HepG2 (cell line): Measurements from ENCODE around the gene PHACTR1. TPM values are rescaled to one million over a fixed set of nuclear protein-coding genes. Genes with fewer than 3 reads are reported as not detected.

Source experiments
- ATAC-seq: fragments of 200-7000 bp; cut with Tn5 transposase; 3 replicates; pipeline ENCODE4 v1.9.1; 2020; ENCODE audit warnings: mild to moderate bottlenecking, moderate library complexity
- BruUV-seq: library from RNA; stranded (reverse); fragments of 400-500 nt; replicated peaks from 2 replicates; lab custom pipeline; 2021; lab: Mats Ljungman, UMichigan
- CTCF ChIA-PET: fragments of 300-600 bp; formaldehyde crosslinking; extraction: SDS; loops from one replicate; lab custom pipeline; 2021; ENCODE audit warnings: low total read pairs, inconsistent platforms, low intra/inter-chr PET ratio; lab: Yijun Ruan, JAX
- POLR2A ChIA-PET: fragments of 350-600 bp; sonication (Branson Sonifier 250); formaldehyde crosslinking; loops from one replicate; lab custom pipeline; 2020; ENCODE audit warnings: antibody characterized with exemption, inconsistent platforms; lab: Yijun Ruan, JAX
- DNase-seq: peaks from one replicate; pipeline ENCODE4 v3.0.0-alpha.2; 2015; ENCODE audit warnings: low spot score
- FAIRE-seq: peaks from 3 replicates; lab custom pipeline; 2011; peaks lifted over from hg19 to GRCh38; lab: Jason Lieb, UNC
- H2AFZ ChIP-seq: one replicate; pipeline ENCODE4 v1.6.1; 2011; ENCODE audit warnings: low read length, inconsistent platforms
- H3K27ac ChIP-seq: fragments of 300-600 bp; 3 replicates; pipeline ENCODE4 v1.8.0; 2011; ENCODE audit warnings: mixed run types, mild to moderate bottlenecking, mixed read lengths, low read length, inconsistent platforms; ENCODE audit not compliant: insufficient read depth; ENCODE audit errors: extremely low read length
- H3K27me3 ChIP-seq, 2 experiments: fragments of 200-600 bp in 1 of 2; 2 replicates in 1 of 2; 3 replicates in 1 of 2; pipeline versions ENCODE4 v1.6.0 to v1.8.0; 2011; ENCODE audit warnings: low read length in 2 of 2, mild to moderate bottlenecking in 2 of 2, moderate library complexity in 2 of 2, inconsistent platforms in 1 of 2; ENCODE audit not compliant: insufficient read depth in 2 of 2, control insufficient read depth in 1 of 2
- H3K36me3 ChIP-seq, 2 experiments: fragments of 200-600 bp in 1 of 2; replicated peaks in 1 of 2; 2 replicates in 1 of 2; 3 replicates in 1 of 2; pipeline versions ENCODE4 v1.5.1 to v1.8.0; 2011; ENCODE audit warnings: low read length in 2 of 2, inconsistent platforms in 1 of 2; ENCODE audit not compliant: insufficient read depth in 2 of 2, control insufficient read depth in 1 of 2
- H3K4me1 ChIP-seq: 2 replicates; pipeline ENCODE4 v1.5.1; 2012; ENCODE audit warnings: low read length, inconsistent platforms; ENCODE audit not compliant: insufficient read depth
- H3K4me2 ChIP-seq: 2 replicates; pipeline ENCODE4 v1.6.0; 2011; ENCODE audit warnings: low read depth, low read length, inconsistent platforms
- H3K4me3 ChIP-seq, 3 experiments: fragments of 200-600 bp in 1 of 3; sonication (generic), shearing (Covaris generic) in 1 of 3; replicated peaks in 1 of 3; 2 replicates each; pipeline ENCODE4 v1.5.1; 2011 to 2016; ENCODE audit warnings: low read length in 3 of 3, inconsistent platforms in 2 of 3, low read depth in 2 of 3, mild to moderate bottlenecking in 2 of 3, control low read depth in 1 of 3, mixed read lengths in 1 of 3; ENCODE audit not compliant: insufficient read depth in 1 of 3
- H3K79me2 ChIP-seq: one replicate; pipeline ENCODE4 v1.6.1; 2011; ENCODE audit warnings: low read length, inconsistent platforms; ENCODE audit not compliant: insufficient read depth
- H3K9ac ChIP-seq: 2 replicates; pipeline ENCODE4 v1.6.0; 2011; ENCODE audit warnings: mild to moderate bottlenecking, low read depth, low read length, inconsistent platforms; ENCODE audit not compliant: insufficient read depth
- H3K9me3 ChIP-seq: 2 replicates; pipeline ENCODE4 v1.5.1; 2012; ENCODE audit warnings: mild to moderate bottlenecking, low read length
- H4K20me1 ChIP-seq: 2 replicates; pipeline ENCODE4 v1.6.0; 2011; ENCODE audit warnings: inconsistent platforms, mild to moderate bottlenecking, low read length, moderate library complexity; ENCODE audit not compliant: insufficient read depth
- ATF7-NPFF ChIP-seq: sonication (generic); formaldehyde crosslinking; IDR thresholded peaks from 2 replicates; pipeline ENCODE4 v1.8.1; 2023; ENCODE audit warnings: mild to moderate bottlenecking, low read depth, missing genetic modification reagents, moderate library complexity
- FOXO4 ChIP-seq: sonication (generic); formaldehyde crosslinking; conservative IDR thresholded peaks from 2 replicates; pipeline ENCODE4 v1.8.1; 2023; ENCODE audit warnings: missing genetic modification reagents
- FOXP1 ChIP-seq, 2 experiments: fragments of 450-650 bp in 1 of 2; IDR thresholded peaks; 2 replicates each; pipeline ENCODE4 v1.6.1; 2017 to 2018; ENCODE audit warnings: antibody characterized with exemption in 1 of 2
- GPN1 ChIP-seq: sonication (generic); formaldehyde crosslinking; IDR thresholded peaks from 2 replicates; pipeline ENCODE4 v1.5.1; 2020; ENCODE audit warnings: missing genetic modification reagents, borderline replicate concordance
- HNF4A ChIP-seq: sonication (generic); formaldehyde crosslinking; IDR thresholded peaks from 2 replicates; pipeline ENCODE4 v1.4.0; 2020; ENCODE audit warnings: missing genetic modification reagents
- NFAT5 ChIP-seq: sonication (generic); formaldehyde crosslinking; IDR thresholded peaks from 2 replicates; pipeline ENCODE4 v1.4.0; 2020; ENCODE audit warnings: missing genetic modification reagents
- SRF ChIP-seq: IDR thresholded peaks from 2 replicates; pipeline ENCODE4 v1.6.1; 2011; ENCODE audit warnings: mild to moderate bottlenecking, low read depth, low read length, moderate library complexity
- ZFP36L1 ChIP-seq: sonication (generic); formaldehyde crosslinking; IDR thresholded peaks from 2 replicates; pipeline ENCODE4 v1.8.0; 2022; ENCODE audit warnings: mild to moderate bottlenecking, missing genetic modification reagents, moderate library complexity
- ZNF234 ChIP-seq: sonication (generic); formaldehyde crosslinking; conservative IDR thresholded peaks from 2 replicates; pipeline ENCODE4 v1.5.1; 2020; ENCODE audit warnings: mild to moderate bottlenecking, missing genetic modification reagents
- ZNF567 ChIP-seq: sonication (generic); formaldehyde crosslinking; IDR thresholded peaks from 2 replicates; pipeline ENCODE4 v1.8.1; 2023; ENCODE audit warnings: mild to moderate bottlenecking, missing genetic modification reagents, borderline replicate concordance
- ZNF619 ChIP-seq: sonication (generic); formaldehyde crosslinking; IDR thresholded peaks from 2 replicates; pipeline ENCODE4 v1.4.0; 2020; ENCODE audit warnings: mild to moderate bottlenecking, missing genetic modification reagents
- WGBS: methylation state at CpG from one replicate; pipeline ENCODE4 v1.1.6; 2017; ENCODE audit warnings: low lambda C conversion rate; 5-methylcytosine and 5-hydroxymethylcytosine counted together
- in situ Hi-C: cut with HindIII; loops from 2 replicates; pipeline ENCODE4 v1.10.0; 2017; ENCODE audit warnings: low pct_unique_long_range_greater_than_20kb; ENCODE audit not compliant: extremely low pct_ligation_motif_present
- intact Hi-C: fragments of 100-400 bp; cut with micrococcal nuclease; formaldehyde crosslinking; loops from one replicate; pipeline ENCODE4 v1.10.0; 2022; ENCODE audit not compliant: unreplicated experiment
- polyA plus RNA-seq, 8 experiments: library from polyadenylated mRNA; depleted of rRNA in 3 of 8; stranded (reverse) in 7 of 8; unstranded in 1 of 8; fragments of >200 nt; fragmentation: Illumina TruSeq in 4 of 8; extraction: Trizol in 4 of 8; gene quantifications; 2 replicates each; pipeline versions ENCODE4 v1.2.1 to v1.2.3, GENCODE V29; 2011 to 2016; ENCODE audit warnings: low read depth in 4 of 8, missing spikeins in 1 of 8, mixed read lengths in 1 of 8; ENCODE audit not compliant: insufficient read depth in 1 of 8
- total RNA-seq, 5 experiments: library from RNA; depleted of rRNA; stranded (reverse); fragments of >200 nt; fragmentation: Illumina TruSeq; extraction: Trizol; gene quantifications; 2 replicates each; pipeline ENCODE4 v1.2.3, GENCODE V29; 2016; ENCODE audit warnings: low read depth in 1 of 5
- TF ChIP-seq, protein P1 (sequence below): sonication (generic); formaldehyde crosslinking; IDR thresholded peaks from 2 replicates; pipeline ENCODE4 v1.9.0; 2021; ENCODE audit warnings: missing genetic modification reagents, mild to moderate bottlenecking, borderline replicate concordance
- TF ChIP-seq, protein P2 (sequence below): IDR thresholded peaks from 2 replicates; pipeline ENCODE4 v1.6.1; 2016; ENCODE audit warnings: missing compliant biosample characterization, missing genetic modification reagents, borderline replicate concordance

Gene PHACTR1
- total and polyA plus RNA-seq, 2 of the 13 experiments (the other 11 are each of a cell fraction or from before 2014, with no cell fraction given), result 0.09 TPM; not detected in 1

DNA sequence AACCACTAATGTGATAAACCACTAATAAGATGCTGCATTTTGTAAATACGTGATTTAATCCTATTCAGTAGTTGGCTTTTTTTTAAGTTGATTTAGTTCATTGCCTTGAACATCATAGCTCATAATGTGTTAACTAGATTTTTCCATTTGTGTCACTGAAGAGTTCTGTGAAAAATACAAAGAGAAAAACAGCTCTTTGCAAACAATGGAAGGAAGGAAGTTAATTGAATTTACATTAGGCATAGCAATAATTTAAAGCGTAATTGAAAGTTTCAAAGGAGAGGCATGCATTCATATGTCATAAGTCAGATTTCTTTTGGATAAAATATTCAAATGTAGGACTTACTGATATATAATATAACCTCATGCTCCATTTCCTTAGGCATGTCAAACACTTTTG lies 509.5 kb downstream of the PHACTR1 start:
- ChIA-PET POLR2A (no interaction called here), CTCF (no interaction called here)
- H2AFZ ChIP-seq, result no peak overlapping the region

More for the DNA sequence above, 509.5 kb downstream of the PHACTR1 start:
- no peaks in the 10 kb centered on the region for H3K9me3 ChIP-seq
- no peak for ATAC-seq
- peaks cover 13% of the 10 kb centered on the region for H3K4me1 ChIP-seq
- H3K9ac ChIP-seq, result no peak overlapping the region
- no peak overlapping the region for H3K27ac ChIP-seq
- intact Hi-C loops (loop anchor here (5.0 kb wide), 1 partner anchor 46 kb away; no protein-coding TSS in a partner anchor), in situ Hi-C loops (no loop called here)
- FAIRE-seq, result no peak
- 43% methylated on average over 2 of the region's 2 CpGs for WGBS
- peaks cover 0 to 24% of the 10 kb centered on the region in 2 experiments; a peak in 2 of 5 replicates for H3K27me3 ChIP-seq
- no peaks in the 10 kb centered on the region for H3K79me2 ChIP-seq
- no peak for DNase-seq
- BruUV-seq, result no TSS peak
- no peak overlapping the region for H3K4me2 ChIP-seq
- no peaks in the 10 kb centered on the region for H4K20me1 ChIP-seq
- no peak for TF ChIP-seq ZFP36L1 (CRISPR knock-in tag)
- TF ChIP-seq SRF, result no peak
- no peak for TF ChIP-seq GPN1 (CRISPR knock-in tag)
- TF ChIP-seq, protein P1, sequence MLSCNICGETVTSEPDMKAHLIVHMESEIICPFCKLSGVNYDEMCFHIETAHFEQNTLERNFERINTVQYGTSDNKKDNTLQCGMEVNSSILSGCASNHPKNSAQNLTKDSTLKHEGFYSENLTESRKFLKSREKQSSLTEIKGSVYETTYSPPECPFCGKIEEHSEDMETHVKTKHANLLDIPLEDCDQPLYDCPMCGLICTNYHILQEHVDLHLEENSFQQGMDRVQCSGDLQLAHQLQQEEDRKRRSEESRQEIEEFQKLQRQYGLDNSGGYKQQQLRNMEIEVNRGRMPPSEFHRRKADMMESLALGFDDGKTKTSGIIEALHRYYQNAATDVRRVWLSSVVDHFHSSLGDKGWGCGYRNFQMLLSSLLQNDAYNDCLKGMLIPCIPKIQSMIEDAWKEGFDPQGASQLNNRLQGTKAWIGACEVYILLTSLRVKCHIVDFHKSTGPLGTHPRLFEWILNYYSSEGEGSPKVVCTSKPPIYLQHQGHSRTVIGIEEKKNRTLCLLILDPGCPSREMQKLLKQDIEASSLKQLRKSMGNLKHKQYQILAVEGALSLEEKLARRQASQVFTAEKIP, result no peak
- TF ChIP-seq FOXP1 (IDR thresholded peaks at IDR 0.05), result no peak
- no peak for TF ChIP-seq FOXP1 (CRISPR knock-in tag; IDR thresholded peaks at IDR 0.05)
- TF ChIP-seq ZNF567 (CRISPR knock-in tag), result no peak
- no peak for TF ChIP-seq NFAT5 (CRISPR knock-in tag)
- TF ChIP-seq ZNF234 (CRISPR knock-in tag), result no peak
- TF ChIP-seq, protein P2, sequence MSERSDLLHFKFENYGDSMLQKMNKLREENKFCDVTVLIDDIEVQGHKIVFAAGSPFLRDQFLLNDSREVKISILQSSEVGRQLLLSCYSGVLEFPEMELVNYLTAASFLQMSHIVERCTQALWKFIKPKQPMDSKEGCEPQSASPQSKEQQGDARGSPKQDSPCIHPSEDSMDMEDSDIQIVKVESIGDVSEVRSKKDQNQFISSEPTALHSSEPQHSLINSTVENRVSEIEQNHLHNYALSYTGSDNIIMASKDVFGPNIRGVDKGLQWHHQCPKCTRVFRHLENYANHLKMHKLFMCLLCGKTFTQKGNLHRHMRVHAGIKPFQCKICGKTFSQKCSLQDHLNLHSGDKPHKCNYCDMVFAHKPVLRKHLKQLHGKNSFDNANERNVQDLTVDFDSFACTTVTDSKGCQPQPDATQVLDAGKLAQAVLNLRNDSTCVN (CRISPR knock-in tag), result no peak
- no peak for TF ChIP-seq HNF4A (CRISPR knock-in tag)
- TF ChIP-seq FOXO4 (CRISPR knock-in tag), result no peak
- TF ChIP-seq ZNF619 (CRISPR knock-in tag), result no peak
- no peak for TF ChIP-seq ATF7-NPFF
- H3K4me3 ChIP-seq, result no peak overlapping the region
- no peaks in the 10 kb centered on the region for H3K36me3 ChIP-seq
